ENCODE measurements around the gene MAP1S.

MAP1S gene

GRCh38 chr19:17741456-17741855 lies 22.2 kb downstream of the MAP1S start:
- no peak for DNase-seq

GRCh38 chr19:17743874-17744580 lies 24.7 kb downstream of the MAP1S start:
- no peak for DNase-seq

GRCh38 chr19:17747205-17748098 lies 28.2 kb downstream of the MAP1S start:
- peak; percentile 94 for DNase-seq

- no peak for DNase-seq
Measured at GRCh38 chr19:17748884-17749638, 29.8 kb downstream of the MAP1S start.

GRCh38 chr19:17749912-17750317 lies 30.6 kb downstream of the MAP1S start:
- DNase-seq, result no peak

- peak; percentile 84 for DNase-seq
Measured at GRCh38 chr19:17751103-17751911, 32.0 kb downstream of the MAP1S start, which contains the start of gene FCHO1. FCHO1 (plus strand) TSS chr19:17751477; CDS start chr19:17755165, 3,688 bp downstream.

GRCh38 chr19:17751912-17752273 lies 32.6 kb downstream of the MAP1S start:
- DNase-seq, result no peak

GRCh38 chr19:17752865-17753639 lies 33.8 kb downstream of the MAP1S start:
- no peak for DNase-seq

- DNase-seq, result no peak
Measured at GRCh38 chr19:17753976-17754375, 34.7 kb downstream of the MAP1S start.

GRCh38 chr19:17754634-17755442 lies 35.6 kb downstream of the MAP1S start:
- DNase-seq, result no peak

GRCh38 chr19:17755443-17755890 lies 36.2 kb downstream of the MAP1S start:
- DNase-seq, result no peak

GRCh38 chr19:17755977-17756670 lies 36.8 kb downstream of the MAP1S start:
- DNase-seq, result no peak

- no peak for DNase-seq
Measured at GRCh38 chr19:17757125-17757524, 37.8 kb downstream of the MAP1S start.

- no peak for DNase-seq
Measured at GRCh38 chr19:17758515-17758914, 39.2 kb downstream of the MAP1S start.

- DNase-seq, result no peak
Measured at GRCh38 chr19:17761148-17761547, 41.9 kb downstream of the MAP1S start.

- no peak for DNase-seq
Measured at GRCh38 chr19:17762505-17763229, 43.4 kb downstream of the MAP1S start.

GRCh38 chr19:17764348-17764747 lies 45.1 kb downstream of the MAP1S start:
- no peak for DNase-seq

- no peak for DNase-seq
Measured at GRCh38 chr19:17765069-17765618, 45.9 kb downstream of the MAP1S start.
